Measurements from ENCODE around the gene SCNM1. TPM values are rescaled to one million over a fixed set of nuclear protein-coding genes. Genes with fewer than 3 reads are reported as not detected.

Gene SCNM1
- total and polyA plus RNA-seq, 4 donors: 4.8 to 14.3 (median 10.5) TPM

- no peak for DNase-seq (ENCODE audit: low spot score)
- no peaks in the 10 kb centered on the region for H3K9me3 ChIP-seq (ENCODE audit: control insufficient read depth in 4 of 4, low read length in 3 of 4)
- 41% methylated on average over 2 of the region's 2 CpGs for WGBS
- no peaks in the 10 kb centered on the region for H3K27me3 ChIP-seq (ENCODE audit: control insufficient read depth in 4 of 4, insufficient read depth in 4 of 4, low read length in 3 of 4)
- H3K36me3 ChIP-seq (ENCODE audit: control insufficient read depth in 4 of 4, insufficient read depth in 3 of 4, low read depth in 1 of 4, low read length in 3 of 4): peaks cover 0 to 6% (median 3%) of the 10 kb centered on the region in 4 donors
- no peak overlapping the region for H3K4me3 ChIP-seq (ENCODE audit: low read depth in 1 of 3, low read length in 3 of 3)
- H3K27ac ChIP-seq (ENCODE audit: low read depth in 1 of 2, low read length in 2 of 2): no peak overlapping the region
- no peaks in the 10 kb centered on the region for H3K4me1 ChIP-seq (ENCODE audit: control insufficient read depth in 4 of 4, insufficient read depth in 4 of 4, low read length in 3 of 4)
- no peak overlapping the region for H3K9ac ChIP-seq (ENCODE audit: low read depth in 1 of 2, low read length in 2 of 2)
- TF ChIP-seq EGR1 (IDR thresholded peaks at IDR 0.05; ENCODE audit: low read depth in 2 of 2): no peak
- TF ChIP-seq YY1 (IDR thresholded peaks at IDR 0.05): no peak
- TF ChIP-seq ATF3 (IDR thresholded peaks at IDR 0.05): no peak
- TF ChIP-seq FOXA2 (IDR thresholded peaks at IDR 0.05): no peak
- no peak for TF ChIP-seq HNF4A (conservative IDR thresholded peaks at IDR 0.05)
- no peak for TF ChIP-seq RAD21 (IDR thresholded peaks at IDR 0.05)
- no peak for TF ChIP-seq HNF4G (IDR thresholded peaks at IDR 0.05)
- no peak for TF ChIP-seq FOXA1 (IDR thresholded peaks at IDR 0.05)
- no peak for TF ChIP-seq NR2F2 (IDR thresholded peaks at IDR 0.05)
- no peak for TF ChIP-seq ZBTB33 (IDR thresholded peaks at IDR 0.05)
- TF ChIP-seq REST (IDR thresholded peaks at IDR 0.05): no peak
- TF ChIP-seq GABPA (IDR thresholded peaks at IDR 0.05 in 1 of 2, conservative IDR thresholded peaks at IDR 0.05 in 1 of 2): no peak
Measured at GRCh38 chr1:151213560-151213959, 47.6 kb downstream of the SCNM1 start.

Other genes starting within 250 kb of the SCNM1 start
- gene SETDB1, start 239.8 kb upstream of the SCNM1 start, total RNA-seq: 10 to 100 TPM; 20.8 to 23.7 TPM
- 1 to 10 TPM; 5.4 to 7.3 TPM for gene SETDB1, start 239.8 kb upstream of the SCNM1 start, polyA plus RNA-seq
- gene CERS2, start 191.3 kb upstream of the SCNM1 start, total RNA-seq: 100 to 1,000 TPM; 212 to 346 TPM
- gene CERS2, start 191.3 kb upstream of the SCNM1 start, polyA plus RNA-seq: 100 to 1,000 TPM; 215 to 340 TPM
- 10 to 100 TPM; 15.8 to 18.2 TPM for gene ANXA9, start 183.9 kb upstream of the SCNM1 start, total RNA-seq
- gene ANXA9, start 183.9 kb upstream of the SCNM1 start, polyA plus RNA-seq: 10 to 100 TPM in 1 of 2 donors, 1 to 10 TPM in 1; 7.5 to 24.0 TPM
- gene MINDY1, start 159.2 kb upstream of the SCNM1 start, total RNA-seq: 10 to 100 TPM in 1 of 2 donors, 1 to 10 TPM in 1; 9.8 to 21.3 TPM
- 1 to 10 TPM; 7.3 to 8.3 TPM for gene MINDY1, start 159.2 kb upstream of the SCNM1 start, polyA plus RNA-seq
- gene PRUNE1, start 157.7 kb upstream of the SCNM1 start, total RNA-seq: 1 to 10 TPM; 6.1 to 9.0 TPM
- gene PRUNE1, start 157.7 kb upstream of the SCNM1 start, polyA plus RNA-seq: 10 to 100 TPM in 1 of 2 donors, 1 to 10 TPM in 1; 9.9 to 10.6 TPM
- under 1 TPM; 0.09 to 0.84 TPM for gene BNIPL, start 129.6 kb upstream of the SCNM1 start, total RNA-seq
- under 1 TPM; 0.13 to 0.15 TPM for gene BNIPL, start 129.6 kb upstream of the SCNM1 start, polyA plus RNA-seq
- 1 to 10 TPM; 1.5 to 2.2 TPM for gene C1orf56, start 118.4 kb upstream of the SCNM1 start, total RNA-seq
- gene C1orf56, start 118.4 kb upstream of the SCNM1 start, polyA plus RNA-seq: 10 to 100 TPM in 1 of 2 donors, 1 to 10 TPM in 1; 4.3 to 11.2 TPM
- 10 to 100 TPM; 16.7 to 28.1 TPM for gene CDC42SE1, start 106.5 kb upstream of the SCNM1 start, total RNA-seq
- gene CDC42SE1, start 106.5 kb upstream of the SCNM1 start, polyA plus RNA-seq: 10 to 100 TPM in 1 of 2 donors, 1 to 10 TPM in 1; 9.5 to 16.7 TPM
- gene MLLT11, start 105.7 kb upstream of the SCNM1 start, total RNA-seq: under 1 TPM; 0.17 to 0.23 TPM
- gene MLLT11, start 105.7 kb upstream of the SCNM1 start, polyA plus RNA-seq: under 1 TPM; 0.31 to 0.64 TPM
- 10 to 100 TPM in 1 of 2 donors, 1 to 10 TPM in 1; 7.3 to 13.3 TPM for gene GABPB2, start 95.4 kb upstream of the SCNM1 start, total RNA-seq
- gene GABPB2, start 95.4 kb upstream of the SCNM1 start, polyA plus RNA-seq: 1 to 10 TPM in 1 of 2 donors, under 1 TPM in 1; 0.94 to 1.6 TPM
- 1 to 10 TPM; 1.4 to 1.5 TPM for gene SEMA6C, start 19.5 kb upstream of the SCNM1 start, total RNA-seq
- gene SEMA6C, start 19.5 kb upstream of the SCNM1 start, polyA plus RNA-seq: 1 to 10 TPM; 1.4 TPM
- 1 to 10 TPM; 4.4 to 8.7 TPM for gene TNFAIP8L2, start 9.5 kb upstream of the SCNM1 start, total RNA-seq
- 1 to 10 TPM; 2.9 to 3.8 TPM for gene TNFAIP8L2, start 9.5 kb upstream of the SCNM1 start, polyA plus RNA-seq
- gene LYSMD1, start 242 bp upstream of the SCNM1 start, total RNA-seq: 1 to 10 TPM; 2.8 to 4.4 TPM
- 1 to 10 TPM; 3.5 to 5.3 TPM for gene LYSMD1, start 242 bp upstream of the SCNM1 start, polyA plus RNA-seq
- not detected for gene TMOD4, start 9.8 kb downstream of the SCNM1 start, total RNA-seq
- gene TMOD4, start 9.8 kb downstream of the SCNM1 start, polyA plus RNA-seq: not detected
- gene VPS72, start 24.1 kb downstream of the SCNM1 start, total RNA-seq: 10 to 100 TPM; 11.3 to 16.0 TPM
- 10 to 100 TPM; 10.7 to 12.6 TPM for gene VPS72, start 24.1 kb downstream of the SCNM1 start, polyA plus RNA-seq
- gene PIP5K1A, start 32.4 kb downstream of the SCNM1 start, total RNA-seq: 10 to 100 TPM; 16.7 to 32.0 TPM
- gene PIP5K1A, start 32.4 kb downstream of the SCNM1 start, polyA plus RNA-seq: 10 to 100 TPM in 1 of 2 donors, 1 to 10 TPM in 1; 4.0 to 10.4 TPM
- gene PSMD4, start 88.6 kb downstream of the SCNM1 start, total RNA-seq: 10 to 100 TPM; 77.7 to 86.3 TPM
- gene PSMD4, start 88.6 kb downstream of the SCNM1 start, polyA plus RNA-seq: 100 to 1,000 TPM in 1 of 2 donors, 10 to 100 TPM in 1; 87.7 to 108 TPM
- gene ZNF687, start 116.2 kb downstream of the SCNM1 start, total RNA-seq: 1 to 10 TPM; 9.3 to 9.7 TPM
- gene ZNF687, start 116.2 kb downstream of the SCNM1 start, polyA plus RNA-seq: 1 to 10 TPM; 2.7 to 6.4 TPM
- 10 to 100 TPM; 24.2 to 27.1 TPM for gene PI4KB, start 161.3 kb downstream of the SCNM1 start, total RNA-seq
- gene PI4KB, start 161.3 kb downstream of the SCNM1 start, polyA plus RNA-seq: 10 to 100 TPM; 14.2 to 14.3 TPM
- 10 to 100 TPM; 15.6 to 17.5 TPM for gene RFX5, start 181.1 kb downstream of the SCNM1 start, total RNA-seq
- gene RFX5, start 181.1 kb downstream of the SCNM1 start, polyA plus RNA-seq: 1 to 10 TPM; 5.2 to 6.5 TPM
- gene SELENBP1, start 206.6 kb downstream of the SCNM1 start, total RNA-seq: 100 to 1,000 TPM; 152 to 387 TPM
- 100 to 1,000 TPM; 141 to 209 TPM for gene SELENBP1, start 206.6 kb downstream of the SCNM1 start, polyA plus RNA-seq
- 100 to 1,000 TPM; 130 to 212 TPM for gene PSMB4, start 233.4 kb downstream of the SCNM1 start, total RNA-seq
- 100 to 1,000 TPM; 191 to 228 TPM for gene PSMB4, start 233.4 kb downstream of the SCNM1 start, polyA plus RNA-seq

Data from liver (tissue), 9 donors.